Central memory CD8-positive, alpha-beta T cell (primary cell): ENCODE measurements around the gene EIF4ENIF1.
"Not testable (repeated sequence)": the region's sequence is repeated elsewhere in the genome, so short reads cannot be mapped to it uniquely, and the experiment has no call there.

Experiments
- ATAC-seq: fragments of 150-1000 bp; cut with Tn5 transposase; replicated peaks from 2 replicates; pipeline ENCODE4 v1.10.0; 2022; ENCODE audit warnings: mild to moderate bottlenecking, moderate FRiP score, moderate number of reproducible peaks; ENCODE audit not compliant: poor library complexity, severe bottlenecking; ENCODE audit errors: extremely low read depth
- DNase-seq, 2 donors: peaks; one replicate each; pipeline ENCODE4 v3.0.0; 2021; ENCODE audit warnings: low spot score in 2 of 2
- H3K27ac Mint-ChIP-seq: one replicate; pipeline ENCODE4 v1.8.0; 2022; ENCODE audit warnings: low read depth, mild to moderate bottlenecking, moderate library complexity, mixed read lengths
- H3K27me3 Mint-ChIP-seq: one replicate; pipeline ENCODE4 v1.8.0; 2022; ENCODE audit warnings: mixed read lengths
- H3K36me3 Mint-ChIP-seq: one replicate; pipeline ENCODE4 v1.8.0; 2022; ENCODE audit warnings: mild to moderate bottlenecking, moderate library complexity, mixed read lengths; ENCODE audit not compliant: insufficient read depth
- H3K4me1 Mint-ChIP-seq: one replicate; pipeline ENCODE4 v1.8.0; 2022; ENCODE audit warnings: mixed read lengths
- H3K4me3 Mint-ChIP-seq: one replicate; pipeline ENCODE4 v1.8.0; 2022; ENCODE audit warnings: mild to moderate bottlenecking, moderate library complexity, mixed read lengths
- H3K9me3 Mint-ChIP-seq: one replicate; pipeline ENCODE4 v1.8.0; 2022; ENCODE audit warnings: mixed read lengths

Gene EIF4ENIF1

DNA sequence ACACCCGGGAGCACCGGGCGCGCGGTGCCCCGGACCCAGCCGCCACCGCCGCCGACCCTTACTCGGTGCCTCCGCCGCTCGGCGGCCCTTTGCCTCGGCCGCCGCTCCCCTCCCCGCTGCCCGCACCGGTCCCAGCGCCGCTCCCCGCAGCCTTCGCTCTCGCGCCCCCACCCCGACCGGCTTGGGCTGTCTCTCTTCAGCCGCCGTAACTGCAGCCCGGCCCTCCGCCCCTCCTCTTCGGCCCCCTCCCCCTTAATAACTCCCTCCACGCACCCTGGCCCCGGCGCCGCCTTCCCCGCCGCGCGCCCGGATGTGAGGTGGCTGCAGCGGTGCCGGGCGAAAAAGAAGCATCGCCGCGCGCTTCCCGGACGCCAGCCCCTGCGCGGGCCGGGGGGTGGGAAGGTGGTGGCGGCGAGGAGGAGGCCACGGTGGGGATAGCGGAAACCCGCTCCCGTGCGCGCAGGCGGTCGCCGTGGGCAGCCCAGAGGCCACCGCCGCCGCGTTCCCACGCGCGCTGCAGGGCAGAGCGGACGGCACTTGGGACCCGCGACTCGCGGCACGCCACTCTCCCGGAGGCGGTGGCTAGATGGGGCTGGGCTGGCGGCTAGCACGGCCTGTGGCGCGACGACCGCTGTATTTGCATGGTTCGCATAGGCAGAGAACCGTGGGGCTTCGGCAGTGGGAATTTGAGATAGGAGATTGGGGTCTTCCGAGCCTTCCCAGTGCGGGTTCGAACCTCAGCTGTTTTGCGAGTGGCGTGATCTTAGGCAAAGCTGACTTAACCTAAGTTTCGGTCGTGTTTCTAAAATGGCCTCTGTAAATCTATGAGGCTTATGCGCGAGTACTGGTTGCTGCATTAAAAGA, at the start of gene EIF4ENIF1:
Gene EIF4ENIF1, minus strand, starts transcription at position 211 of the 864 bp plus-strand sequence. CDS start 1,124 bp downstream, outside the sequence.
- Mint-ChIP-seq H3K4me1 (peaks cover 22% of the 10 kb centered on the region), H3K36me3 (peaks cover 26% of the 10 kb centered on the region), H3K27ac (peak within 1 kb of the TSS; percentile 93), H3K9me3 (no peaks in the 10 kb centered on the region), H3K4me3 (peak within 1 kb of the TSS; percentile 84), H3K27me3 (no peaks in the 10 kb centered on the region)
- peak; percentile 69 for ATAC-seq
- DNase-seq: peak; percentile 76

DNA sequence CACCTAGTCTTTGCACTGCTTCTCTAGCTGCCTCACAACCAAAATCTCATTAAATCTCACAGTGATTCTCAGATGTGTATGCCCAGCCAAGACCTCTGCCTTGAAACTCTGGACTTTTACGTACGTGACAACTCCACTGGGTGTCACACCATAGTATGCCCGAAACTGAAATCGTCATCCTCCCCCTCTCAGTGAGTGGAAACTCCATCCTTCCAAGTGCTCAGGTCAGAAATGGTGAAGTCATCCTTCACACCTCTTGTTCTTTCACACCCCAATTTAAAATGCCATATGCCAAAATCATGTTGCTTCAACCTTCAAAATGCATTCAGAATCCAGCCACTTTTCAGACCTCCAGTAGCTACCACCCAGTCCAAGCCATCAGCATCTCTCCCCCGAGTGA, 49.2 kb upstream of the EIF4ENIF1 start:
- no peaks in the 10 kb centered on the region for H3K27me3 Mint-ChIP-seq
- peaks cover 29% of the 10 kb centered on the region for H3K4me1 Mint-ChIP-seq
- H3K36me3 Mint-ChIP-seq: peaks cover 34% of the 10 kb centered on the region
- ATAC-seq: no peak
- H3K27ac Mint-ChIP-seq: peak overlapping the region; percentile 80
- no peak overlapping the region for H3K4me3 Mint-ChIP-seq
- H3K9me3 Mint-ChIP-seq: no peaks in the 10 kb centered on the region
- no peak for DNase-seq

DNA sequence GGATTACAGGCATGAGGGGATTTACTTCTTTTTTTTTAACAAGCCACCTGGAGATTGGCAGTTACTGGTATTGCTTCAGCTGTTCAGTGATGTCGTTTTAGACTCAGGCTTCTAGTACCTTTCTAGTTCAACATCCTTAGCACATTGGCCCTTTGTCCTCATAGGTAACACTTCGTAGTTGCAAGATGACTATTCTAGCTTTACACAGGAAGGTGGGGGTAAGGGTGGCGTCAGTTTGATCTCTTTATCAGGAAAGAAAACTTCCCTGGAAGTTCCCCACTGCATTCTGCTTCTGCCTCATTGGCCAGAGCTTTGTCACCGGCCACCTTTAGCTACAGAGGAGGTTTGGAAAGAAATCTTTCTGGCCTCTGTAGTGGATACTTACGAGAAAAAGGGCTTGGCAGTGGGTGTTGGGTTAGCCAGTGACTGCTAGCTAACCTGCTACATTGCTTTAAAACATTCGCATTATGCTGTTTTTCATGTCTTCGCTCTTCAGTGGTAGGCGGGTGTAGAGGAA, 47.4 kb upstream of the EIF4ENIF1 start:
- Mint-ChIP-seq H3K4me3 (peak overlapping the region; percentile 37), H3K36me3 (peaks cover 35% of the 10 kb centered on the region), H3K27ac (peak overlapping the region; percentile 87), H3K27me3 (no peaks in the 10 kb centered on the region), H3K4me1 (peaks cover 43% of the 10 kb centered on the region), H3K9me3 (no peaks in the 10 kb centered on the region)
- ATAC-seq (peak; percentile 83), DNase-seq (no peak)

DNA sequence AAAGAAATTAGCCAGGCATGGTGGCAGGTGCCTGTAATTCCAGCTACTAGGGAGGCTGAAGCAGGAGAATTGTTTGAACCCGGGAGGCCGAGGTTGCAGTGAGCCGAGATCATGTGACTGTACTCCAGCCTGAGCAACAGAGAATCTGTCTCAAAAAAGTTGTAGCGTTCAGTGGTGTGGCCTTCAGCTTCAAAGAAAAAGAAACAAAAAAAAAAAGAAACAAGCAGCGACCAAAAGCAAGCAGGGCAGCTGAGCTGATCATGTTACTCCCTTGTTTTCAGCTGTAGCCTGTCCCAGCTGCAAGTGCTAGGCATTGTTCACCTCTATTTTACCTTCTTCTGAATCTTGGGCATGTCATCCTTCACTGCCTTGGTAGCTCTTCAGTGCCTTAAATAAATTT, 43.7 kb upstream of the EIF4ENIF1 start:
- Mint-ChIP-seq H3K27me3 (no peaks in the 10 kb centered on the region), H3K4me1 (peaks cover 49% of the 10 kb centered on the region), H3K36me3 (peaks cover 32% of the 10 kb centered on the region), H3K27ac (peak overlapping the region; percentile 64), H3K4me3 (peak overlapping the region; percentile 15), H3K9me3 (no peaks in the 10 kb centered on the region)
- ATAC-seq (no peak), DNase-seq (no peak)

DNA sequence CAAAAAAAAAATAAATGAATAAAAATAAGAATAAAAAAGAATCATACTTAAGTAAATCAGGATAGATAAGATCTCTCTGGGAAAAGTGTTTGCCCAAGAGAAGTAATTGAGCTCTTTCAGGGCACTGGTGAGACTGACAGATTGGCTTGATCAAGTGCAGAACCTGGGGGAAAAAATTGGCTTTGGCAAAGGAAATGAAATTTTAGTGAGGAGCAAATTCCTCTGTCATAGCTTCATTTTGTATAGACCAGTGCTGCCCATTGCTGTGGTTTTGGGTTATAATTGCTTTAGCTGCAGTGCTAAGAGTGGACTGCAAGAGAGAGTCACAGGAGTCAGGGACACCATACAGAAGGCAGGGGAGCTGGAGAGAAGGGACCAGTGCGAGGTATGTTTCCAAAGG, 42.4 kb upstream of the EIF4ENIF1 start:
- no peak for DNase-seq
- Mint-ChIP-seq H3K4me3 (no peak overlapping the region), H3K9me3 (no peaks in the 10 kb centered on the region), H3K27me3 (no peaks in the 10 kb centered on the region), H3K27ac (peak overlapping the region; percentile 64), H3K4me1 (peaks cover 42% of the 10 kb centered on the region), H3K36me3 (peaks cover 33% of the 10 kb centered on the region)
- ATAC-seq: no peak

- peak overlapping the region; percentile 55 for H3K27ac Mint-ChIP-seq
- no peak for ATAC-seq
- no peak for DNase-seq
- H3K9me3 Mint-ChIP-seq: no peaks in the 10 kb centered on the region
- H3K4me3 Mint-ChIP-seq: no peak overlapping the region
- no peaks in the 10 kb centered on the region for H3K27me3 Mint-ChIP-seq
- peaks cover 29% of the 10 kb centered on the region for H3K36me3 Mint-ChIP-seq
- peaks cover 40% of the 10 kb centered on the region for H3K4me1 Mint-ChIP-seq
These were observed 41.2 kb upstream of the EIF4ENIF1 start for GRCh38 chr22:31530823-31531195.

DNA sequence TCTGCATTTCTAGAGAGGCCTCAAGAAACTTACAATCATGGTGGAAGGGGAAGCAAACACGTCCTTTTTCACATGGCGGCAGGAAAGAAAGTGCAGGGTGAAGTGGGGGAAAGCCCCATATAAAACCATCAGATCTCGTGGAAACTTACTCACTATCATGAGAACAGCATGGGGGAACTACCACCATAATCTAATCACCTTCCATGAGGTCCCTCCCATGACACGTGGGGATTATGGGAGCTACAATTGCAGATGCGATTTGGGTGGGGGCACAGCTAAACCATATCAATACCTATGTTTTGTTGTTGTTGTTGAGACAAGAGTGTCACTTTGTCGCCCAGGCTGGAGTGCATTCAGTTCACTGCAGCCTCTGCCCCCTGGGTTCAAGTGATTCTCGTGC, 36.6 kb upstream of the EIF4ENIF1 start:
- H3K27ac Mint-ChIP-seq: peak overlapping the region; percentile 85
- H3K9me3 Mint-ChIP-seq: no peaks in the 10 kb centered on the region
- H3K27me3 Mint-ChIP-seq: no peaks in the 10 kb centered on the region
- no peak for ATAC-seq
- DNase-seq: no peak
- no peak overlapping the region for H3K4me3 Mint-ChIP-seq
- H3K36me3 Mint-ChIP-seq: peaks cover 29% of the 10 kb centered on the region
- peaks cover 41% of the 10 kb centered on the region for H3K4me1 Mint-ChIP-seq

DNA sequence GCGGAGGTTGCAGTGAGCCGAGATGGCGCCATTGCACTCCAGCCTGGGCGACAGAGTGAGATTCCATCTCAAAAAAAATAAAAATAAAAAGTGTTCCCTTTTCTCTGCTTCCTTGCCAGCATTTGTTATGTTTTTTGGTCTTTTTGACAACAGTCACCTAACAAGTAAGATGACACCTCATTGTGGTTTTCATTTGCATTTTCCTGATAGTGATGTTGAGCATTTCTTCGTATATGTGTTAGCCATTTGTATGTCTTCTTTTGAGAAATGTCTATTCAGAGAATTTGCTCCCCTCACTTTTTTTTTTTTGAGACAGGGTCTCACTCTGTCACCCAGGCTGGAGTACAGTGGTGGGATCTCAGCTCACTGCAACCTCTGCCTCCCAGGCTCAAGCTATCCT, 34.5 kb upstream of the EIF4ENIF1 start:
- Mint-ChIP-seq H3K36me3 (peaks cover 28% of the 10 kb centered on the region), H3K27ac (peak overlapping the region; percentile 85), H3K4me1 (peaks cover 41% of the 10 kb centered on the region), H3K4me3 (peak overlapping the region; percentile 64)
- not testable (repeated sequence) for DNase-seq, H3K9me3 Mint-ChIP-seq, H3K27me3 Mint-ChIP-seq
- peak; percentile 84 for ATAC-seq

DNA sequence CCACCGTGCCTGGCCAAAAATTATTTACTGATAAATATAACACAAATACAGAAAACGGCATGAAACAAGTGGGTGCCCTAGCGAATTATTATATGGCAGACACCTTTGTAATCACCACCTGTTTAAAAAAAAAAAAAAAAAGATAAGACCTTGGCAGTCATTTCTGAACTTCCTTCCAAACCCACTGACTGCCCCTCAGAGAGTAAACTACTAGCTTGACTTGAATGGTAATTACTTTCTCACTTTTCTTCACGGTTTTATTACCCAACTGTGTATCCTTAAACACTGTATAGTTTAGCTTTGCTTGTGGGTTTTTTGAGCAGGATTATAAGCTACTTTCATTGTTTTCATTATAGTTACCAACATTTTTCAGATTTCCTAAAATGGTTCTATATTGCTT, 30.4 kb upstream of the EIF4ENIF1 start:
- no peak for DNase-seq
- H3K4me1 Mint-ChIP-seq: peaks cover 46% of the 10 kb centered on the region
- peaks cover 40% of the 10 kb centered on the region for H3K36me3 Mint-ChIP-seq
- ATAC-seq: no peak
- H3K27ac Mint-ChIP-seq: peak overlapping the region; percentile 59
- H3K27me3 Mint-ChIP-seq: no peaks in the 10 kb centered on the region
- H3K9me3 Mint-ChIP-seq: no peaks in the 10 kb centered on the region
- no peak overlapping the region for H3K4me3 Mint-ChIP-seq

DNA sequence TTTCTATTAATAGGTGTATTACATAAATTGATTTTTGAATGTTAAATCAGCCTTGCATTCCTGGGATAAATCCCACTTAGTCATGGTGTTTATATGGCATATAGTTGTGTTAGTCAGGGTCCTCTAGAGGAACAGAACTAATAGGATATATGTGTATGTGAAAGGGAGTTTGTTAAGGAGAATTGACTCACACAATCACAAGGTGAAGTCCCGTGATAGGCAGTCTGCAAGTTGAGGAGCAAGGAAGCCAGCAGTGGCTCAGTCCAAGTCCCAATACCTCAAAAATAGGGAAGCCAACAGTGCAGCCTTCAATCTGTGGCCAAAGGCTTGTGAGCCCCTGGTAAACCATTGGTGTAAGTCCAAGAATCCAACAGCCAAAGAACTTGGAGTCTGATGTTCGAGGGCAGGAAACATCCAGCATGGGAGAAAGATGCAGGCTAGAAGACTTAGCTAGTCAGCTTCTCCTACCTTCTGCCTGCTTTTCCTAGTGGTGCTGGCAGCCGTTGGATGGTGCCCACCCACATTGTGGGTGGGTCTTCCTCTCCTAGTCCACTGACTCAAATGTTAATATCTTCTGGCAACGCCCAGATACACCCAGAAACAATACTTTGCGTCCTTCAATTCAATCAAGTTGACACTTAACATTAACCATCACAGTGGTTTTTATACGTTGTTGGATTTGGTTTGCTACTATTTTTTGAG, 19.6 kb upstream of the EIF4ENIF1 start:
- Mint-ChIP-seq H3K4me1 (peaks cover 38% of the 10 kb centered on the region), H3K9me3 (no peaks in the 10 kb centered on the region), H3K36me3 (peaks cover 39% of the 10 kb centered on the region), H3K27ac (peak overlapping the region; percentile 41), H3K4me3 (no peak overlapping the region), H3K27me3 (no peaks in the 10 kb centered on the region)
- DNase-seq (no peak), ATAC-seq (no peak)

DNA sequence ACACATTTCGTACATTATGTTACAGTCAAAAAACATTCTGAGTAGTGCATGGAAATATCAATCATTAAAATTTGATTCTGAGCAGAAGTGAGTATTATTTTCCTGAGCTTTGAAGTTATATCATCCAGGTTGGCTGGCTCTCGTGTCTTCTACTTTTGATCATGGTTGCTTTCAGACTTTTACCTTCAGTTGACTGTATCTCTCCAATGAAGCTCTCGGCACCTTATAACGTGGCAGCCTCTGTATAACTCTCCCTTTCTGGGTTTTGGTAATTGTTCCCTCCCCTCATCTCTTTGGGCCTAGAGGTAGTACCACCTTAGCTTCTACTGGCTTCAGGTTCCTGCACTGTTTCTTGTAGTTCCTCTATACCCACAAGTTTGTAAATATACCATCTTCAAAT, 18.9 kb upstream of the EIF4ENIF1 start:
- DNase-seq (no peak), ATAC-seq (no peak)
- Mint-ChIP-seq H3K36me3 (peaks cover 39% of the 10 kb centered on the region), H3K4me1 (peaks cover 43% of the 10 kb centered on the region), H3K4me3 (no peak overlapping the region), H3K27ac (peak overlapping the region; percentile 41), H3K9me3 (no peaks in the 10 kb centered on the region), H3K27me3 (no peaks in the 10 kb centered on the region)

DNA sequence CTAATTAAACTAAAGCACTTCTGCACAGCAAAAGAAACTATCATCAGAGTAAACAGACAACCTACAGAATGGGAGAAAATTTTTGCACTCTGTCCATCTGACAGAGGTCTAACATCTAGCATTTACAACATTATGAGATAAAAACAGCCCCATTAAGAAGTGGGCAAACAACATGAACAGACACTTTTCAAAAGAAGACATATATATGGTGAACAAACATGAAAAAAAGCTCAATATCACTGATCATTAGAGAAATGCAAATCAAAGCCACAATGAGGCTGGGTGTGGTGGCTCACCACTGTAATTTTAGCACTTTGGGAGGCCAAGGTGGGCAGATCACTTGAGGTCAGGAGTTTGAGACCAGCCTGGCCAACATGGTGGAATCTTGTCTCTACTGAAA, 17.9 kb upstream of the EIF4ENIF1 start:
- Mint-ChIP-seq H3K4me1 (peaks cover 50% of the 10 kb centered on the region), H3K36me3 (peaks cover 32% of the 10 kb centered on the region), H3K27ac (peak overlapping the region; percentile 13)
- not testable (repeated sequence) for ATAC-seq, H3K27me3 Mint-ChIP-seq, H3K4me3 Mint-ChIP-seq, H3K9me3 Mint-ChIP-seq, DNase-seq

- DNase-seq (no peak), ATAC-seq (no peak)
- Mint-ChIP-seq H3K4me3 (no peak overlapping the region), H3K36me3 (peaks cover 30% of the 10 kb centered on the region), H3K4me1 (peaks cover 48% of the 10 kb centered on the region), H3K27ac (peak overlapping the region; percentile 64), H3K9me3 (no peaks in the 10 kb centered on the region), H3K27me3 (no peaks in the 10 kb centered on the region)
These were observed 14.6 kb upstream of the EIF4ENIF1 start for GRCh38 chr22:31504282-31504681.
